Amygdala (tissue), 56 donors: ENCODE measurements around the gene CTDNEP1.

Experiments used
- DNase-seq, 56 donors: peaks; one replicate each; lab custom pipeline; 2025; lab: John Stamatoyannopoulos, UW

CTDNEP1 gene

DNA sequence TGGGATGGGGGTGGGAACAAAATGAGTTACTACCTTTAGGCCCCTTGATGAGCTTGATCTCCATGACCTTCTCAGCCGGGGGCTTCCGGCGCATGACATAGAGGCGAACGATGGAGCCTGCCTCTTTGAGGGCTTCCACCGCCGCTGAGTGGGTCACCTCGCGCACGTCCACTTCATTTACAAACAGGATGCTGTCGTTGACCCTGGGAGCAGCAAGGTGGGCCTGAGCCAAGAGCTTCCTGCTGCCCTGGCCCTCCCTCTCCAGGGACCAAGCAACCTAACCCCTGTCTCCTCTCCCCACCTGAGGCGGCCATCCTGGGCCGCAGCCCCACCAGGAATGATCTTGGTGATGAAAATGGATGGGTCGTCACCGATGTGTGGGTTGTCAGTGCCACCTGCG is 48.1 kb downstream of the CTDNEP1 start:
- DNase-seq, result no peak

DNA sequence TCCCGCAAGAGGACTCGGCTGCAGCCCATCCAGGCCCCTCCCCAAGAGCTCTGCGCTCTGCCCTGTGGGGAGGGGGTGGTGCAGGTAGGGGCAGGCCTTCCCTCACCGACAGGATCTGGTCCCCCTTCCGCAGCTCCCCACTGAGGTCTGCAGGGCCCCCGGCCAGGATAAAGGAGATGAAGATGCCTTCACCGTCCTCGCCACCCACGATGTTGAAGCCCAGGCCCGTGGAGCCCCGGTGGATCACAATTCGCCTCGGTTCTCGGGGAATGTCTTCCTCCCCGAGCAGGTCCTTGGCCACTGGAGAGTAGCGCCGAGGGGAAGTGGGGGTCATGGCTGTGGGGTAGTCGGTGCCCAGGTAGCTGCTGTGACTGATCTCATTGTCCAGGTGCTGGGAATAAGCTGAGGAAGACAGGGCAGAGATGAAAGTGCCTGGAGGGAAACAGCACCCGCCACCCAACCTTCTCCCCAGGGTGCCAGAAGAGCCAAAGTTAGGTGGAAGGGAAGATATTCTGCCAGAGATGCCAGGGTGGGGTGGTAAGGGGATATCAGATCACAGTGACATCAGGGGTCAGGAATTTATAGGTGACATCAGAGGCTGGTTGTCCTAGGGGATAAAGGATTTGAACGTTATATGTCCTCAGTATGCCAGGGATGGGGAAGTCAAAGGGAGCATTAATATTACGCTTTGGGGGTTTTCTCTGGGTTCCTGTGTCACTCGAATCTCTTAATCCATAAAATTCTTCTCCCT is 54.7 kb downstream of the CTDNEP1 start:
- DNase-seq, result no peak

DNA sequence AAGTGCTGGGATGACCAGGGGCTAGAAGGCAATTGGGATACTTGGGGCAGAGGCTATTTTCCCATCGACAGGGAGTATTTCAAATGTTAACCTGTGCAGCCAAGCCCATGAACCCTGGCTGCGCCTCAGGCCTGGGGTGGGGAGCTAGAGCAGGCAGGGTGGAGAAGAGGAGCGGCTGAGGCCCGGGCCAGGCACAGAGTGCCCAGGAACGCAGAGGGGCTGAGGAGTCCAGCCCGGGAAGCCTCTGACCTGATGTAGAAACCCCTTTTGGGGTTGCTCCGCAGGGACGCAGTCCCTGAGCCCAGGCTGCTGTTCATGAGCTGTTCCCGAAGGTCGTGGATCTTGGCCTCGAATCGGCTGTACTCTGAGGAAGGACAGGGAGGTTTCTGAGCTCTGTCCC is 55.6 kb downstream of the CTDNEP1 start:
- no peak for DNase-seq
